ENCODE results near the gene MYH10.

Gene MYH10

DNA sequence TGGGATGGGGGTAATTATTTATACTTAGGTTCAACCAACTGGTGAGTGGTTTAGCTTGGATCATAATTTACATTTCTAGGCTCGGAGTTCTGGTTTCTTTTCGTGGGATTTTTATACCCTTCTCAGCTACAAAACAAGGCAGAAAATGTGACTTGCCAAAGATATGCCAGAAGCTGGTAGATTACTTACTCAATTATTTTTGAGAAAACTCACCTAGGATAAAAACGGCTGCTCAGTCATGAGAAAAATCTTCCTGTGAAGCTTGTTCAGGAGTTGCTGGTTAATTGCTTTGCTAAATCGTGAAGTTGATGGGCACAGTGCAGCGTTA is 193.7 kb downstream of the MYH10 start:
- DNase-seq = no peak

DNA sequence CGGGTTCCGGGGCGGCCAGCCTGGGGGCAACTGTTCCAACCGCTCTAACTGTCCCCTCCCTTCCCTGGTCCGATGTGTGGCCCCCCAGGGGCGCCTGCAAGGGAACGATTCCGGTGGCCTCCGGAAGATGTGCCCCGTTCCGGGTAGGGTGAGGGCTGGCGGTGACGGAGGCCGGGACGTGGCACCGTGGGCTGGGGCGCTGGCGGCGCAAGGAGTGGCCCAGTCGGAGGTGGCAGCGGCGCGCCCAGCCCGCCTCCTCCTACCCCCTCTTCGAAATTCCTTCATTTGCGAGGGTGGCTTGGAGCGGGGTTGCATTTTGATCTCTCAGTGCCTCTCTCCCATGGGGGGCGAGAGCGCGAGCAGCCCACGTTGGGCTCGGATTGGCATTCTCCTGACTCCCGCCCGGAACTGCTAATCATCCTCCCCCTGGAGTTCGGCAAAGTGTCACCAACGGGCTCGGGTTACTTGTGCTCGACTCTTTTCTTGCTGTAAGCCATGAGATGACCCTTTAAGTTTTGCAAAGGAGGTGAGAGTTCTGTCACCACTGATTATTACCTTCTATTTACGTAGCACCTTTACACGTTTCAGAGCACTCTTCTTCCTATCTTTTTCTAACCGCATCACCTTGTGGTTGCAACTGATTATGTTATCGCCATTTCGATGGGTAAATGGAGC is 194.2 kb downstream of the MYH10 start:
- DNase-seq = peak; percentile 79

DNA sequence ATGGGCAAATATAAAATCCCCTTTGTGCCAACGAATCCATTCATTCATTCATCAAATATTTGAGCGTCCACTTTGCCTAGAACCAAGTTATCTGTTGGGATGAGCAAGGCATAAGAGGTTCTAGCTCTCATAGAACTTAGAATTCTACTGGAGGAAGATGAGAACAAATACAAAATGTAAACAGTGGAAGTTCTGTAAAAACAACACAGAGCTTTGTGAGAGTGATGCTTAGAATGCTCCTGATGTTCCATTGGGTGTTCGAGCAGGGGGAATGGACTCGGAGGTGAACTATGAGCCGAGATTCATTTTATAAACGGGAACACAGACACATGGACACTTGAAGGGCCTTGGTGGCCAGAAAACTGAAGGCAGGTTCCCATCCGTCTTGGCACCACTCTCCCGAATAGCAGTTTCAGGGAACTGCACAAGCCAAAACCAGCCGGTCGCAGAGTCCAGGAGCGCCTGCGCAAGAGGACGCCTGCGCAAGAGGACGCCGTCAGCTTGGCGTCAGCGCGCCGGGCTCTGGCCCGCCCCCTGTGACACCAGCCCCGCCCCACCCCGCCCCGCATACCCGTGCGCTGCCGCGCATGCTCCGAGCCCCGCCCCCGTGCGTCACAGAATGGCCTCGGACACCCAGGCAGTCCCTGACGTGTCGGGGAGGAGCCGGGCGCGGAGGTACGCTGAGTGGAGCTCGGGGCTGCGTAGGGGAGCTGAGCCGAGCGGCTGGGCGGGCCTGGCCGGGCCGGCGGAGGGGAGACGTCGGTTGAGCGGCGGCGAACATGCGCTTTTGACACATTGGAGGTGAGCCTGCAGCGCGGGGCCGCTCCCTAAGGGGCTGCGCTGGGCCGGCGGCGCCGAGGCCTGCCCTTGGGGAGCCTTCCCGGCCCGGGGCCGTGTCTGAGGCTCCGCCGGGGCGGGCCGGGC is 195.0 kb downstream of the MYH10 start, which contains the start of gene NDEL1:
NDEL1 (plus strand) TSS at position 640 of the 924 bp plus-strand sequence. CDS start 8,388 bp downstream, outside the sequence.
- peak; percentile 99 for DNase-seq

DNA sequence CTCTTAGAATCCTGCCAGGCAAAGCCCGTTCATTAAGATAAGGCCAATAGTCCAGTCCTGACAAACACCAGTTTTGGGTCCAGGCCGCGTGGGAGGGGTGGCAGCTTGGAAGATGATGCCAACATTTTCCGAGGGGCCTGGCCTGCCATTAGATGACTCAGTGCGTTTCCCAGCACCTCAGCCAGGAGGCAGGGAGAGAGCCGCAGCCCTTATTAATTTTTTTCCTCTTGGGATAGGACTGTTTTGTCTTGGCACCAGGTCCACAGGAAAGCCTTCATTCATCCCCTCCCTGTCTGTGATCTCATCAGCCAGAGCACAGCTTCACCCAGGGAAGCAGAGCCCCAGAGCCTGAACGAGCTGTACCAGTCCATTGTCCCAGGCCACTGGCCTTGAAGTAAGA is 199.6 kb downstream of the MYH10 start:
- DNase-seq = no peak

DNA sequence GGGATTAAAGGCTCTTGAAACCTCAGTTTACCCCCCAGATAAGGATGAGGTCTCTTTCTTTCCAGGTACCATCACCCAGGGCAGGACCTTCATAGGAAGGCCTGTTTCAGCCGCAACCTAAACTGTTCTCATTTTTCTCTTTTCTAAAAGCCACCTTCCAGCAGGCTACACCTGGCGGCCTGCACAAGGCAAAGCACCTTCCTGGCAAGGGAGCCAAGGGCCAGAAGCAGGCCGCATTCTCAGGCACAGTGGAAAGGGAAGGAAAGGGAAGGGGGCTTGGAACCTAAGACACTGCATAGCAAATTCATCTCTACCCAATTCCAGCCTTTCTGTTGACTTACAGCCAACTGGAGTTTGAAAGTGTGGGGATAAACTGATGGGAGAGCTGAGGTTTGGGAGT is 203.7 kb downstream of the MYH10 start:
- no peak for DNase-seq

DNA sequence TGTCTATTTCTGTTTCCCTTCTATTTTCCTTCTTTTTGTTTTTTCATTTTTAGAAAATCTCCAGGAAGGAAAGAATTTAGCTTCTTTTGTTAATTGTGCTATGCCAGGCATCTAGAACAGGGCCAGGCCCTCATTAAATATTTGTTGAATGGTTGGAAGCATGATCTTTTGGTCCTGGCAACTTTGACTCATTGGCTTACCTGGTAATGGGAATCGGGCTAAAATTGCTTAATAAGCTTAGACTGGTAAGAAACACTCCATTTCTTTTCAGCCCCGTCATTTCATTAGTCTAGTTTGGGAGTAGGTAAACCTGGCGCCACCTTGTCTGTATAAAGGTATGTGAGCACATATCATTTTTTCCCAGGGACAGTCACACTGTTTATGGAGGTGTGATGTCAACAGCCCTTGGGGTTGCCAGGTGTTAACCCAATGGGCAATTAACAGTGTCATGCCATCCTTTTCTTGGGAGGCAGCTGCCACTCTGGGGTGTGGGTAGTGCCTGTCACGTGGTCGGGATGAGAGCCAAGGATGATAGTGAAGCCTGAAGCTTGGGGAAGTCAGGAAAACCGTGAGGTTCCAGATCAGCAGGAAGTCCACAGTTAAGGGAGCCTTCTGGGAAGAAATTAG is 204.3 kb downstream of the MYH10 start:
- DNase-seq = no peak

Measured in NCI-H82 (cell line).